Erythroblast (primary cell): ENCODE measurements around the gene GPC5.

Experiments used
- GATA1 ChIP-seq: IDR thresholded peaks from 2 replicates; pipeline ENCODE4 v1.6.1; 2011; ENCODE audit warnings: low read depth, mild to moderate bottlenecking, control low read depth, low read length, moderate library complexity
- POLR2A ChIP-seq: IDR thresholded peaks from 2 replicates; pipeline ENCODE4 v1.6.1; 2011; ENCODE audit warnings: mild to moderate bottlenecking, low read length

GRCh38 chr13:91909617-91910016, 511.2 kb downstream of the GPC5 start:
- no peak for TF ChIP-seq POLR2A
- TF ChIP-seq GATA1, result no peak
